VCaP (cell line): ENCODE measurements around the gene MRPS14.
A peak's percentile ranks its signal among the peaks of the same experiment; 100 is the strongest.

Source experiments
- H3K27ac ChIP-seq: fragments of 450-650 bp; 2 replicates; pipeline ENCODE4 v1.5.1; 2017
- CTCF ChIP-seq: fragments of 450-650 bp; conservative IDR thresholded peaks from 2 replicates; pipeline ENCODE4 v1.5.1; 2017; ENCODE audit warnings: mild to moderate bottlenecking, moderate library complexity

Gene MRPS14

GRCh38 chr1:175023043-175023921 is at the start of gene MRPS14:
MRPS14 (minus strand) TSS chr1:175023425; CDS start chr1:175023408, 17 bp downstream.
- no peak for TF ChIP-seq CTCF
- peak within 1 kb of the TSS; percentile 81 for H3K27ac ChIP-seq

GRCh38 chr1:175072099-175072951 is 49.1 kb upstream of the MRPS14 start:
- TF ChIP-seq CTCF, result no peak
- no peak overlapping the region for H3K27ac ChIP-seq

- H3K27ac ChIP-seq, result no peak overlapping the region
- TF ChIP-seq CTCF, result no peak
These were observed 48.2 kb upstream of the MRPS14 start for GRCh38 chr1:175071276-175071943.

GRCh38 chr1:175070818-175071217 is 47.6 kb upstream of the MRPS14 start:
- H3K27ac ChIP-seq, result no peak overlapping the region
- TF ChIP-seq CTCF, result no peak

- TF ChIP-seq CTCF, result no peak
- no peak within 1 kb of the TSS for H3K27ac ChIP-seq
These were observed 44.3 kb upstream of the MRPS14 start, which contains the start of gene TNN for GRCh38 chr1:175067362-175068106. TNN (plus strand) TSS chr1:175067833; CDS start chr1:175077419, 9,586 bp downstream.

- no peak overlapping the region for H3K27ac ChIP-seq
- TF ChIP-seq CTCF, result no peak
These were observed 39.6 kb upstream of the MRPS14 start for GRCh38 chr1:175062858-175063257.
